HG03354 (cell line): ENCODE results near the gene ADA.
A peak's percentile ranks its signal among the peaks of the same experiment; 100 is the strongest.

ENCODE experiments used
- ATAC-seq: cut with Tn5 transposase; IDR thresholded peaks from one replicate; pipeline ENCODE4 v1.9.1; 2021; ENCODE audit warnings: mild to moderate bottlenecking; ENCODE audit not compliant: unreplicated experiment, poor library complexity, severe bottlenecking

ADA gene

DNA sequence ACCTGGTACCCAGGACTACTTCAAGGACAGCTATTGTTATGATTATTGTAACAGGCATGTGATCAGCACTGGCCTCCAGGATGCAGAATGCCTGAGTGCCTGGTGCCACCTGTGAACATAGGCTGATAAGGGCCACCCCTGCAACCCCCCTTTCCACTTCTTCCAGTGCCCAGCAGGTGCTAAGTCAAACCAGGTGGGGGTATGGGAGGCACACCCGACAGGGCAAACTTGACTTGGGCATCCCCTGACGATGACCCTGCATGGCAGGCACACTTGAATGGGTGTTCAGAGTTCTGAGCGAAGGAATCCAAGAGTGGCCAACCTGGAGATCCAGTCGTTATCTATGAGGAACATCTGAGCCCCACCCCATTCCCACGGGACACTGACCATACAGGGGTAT lies 3.4 kb downstream of the ADA start:
- ATAC-seq = no peak

DNA sequence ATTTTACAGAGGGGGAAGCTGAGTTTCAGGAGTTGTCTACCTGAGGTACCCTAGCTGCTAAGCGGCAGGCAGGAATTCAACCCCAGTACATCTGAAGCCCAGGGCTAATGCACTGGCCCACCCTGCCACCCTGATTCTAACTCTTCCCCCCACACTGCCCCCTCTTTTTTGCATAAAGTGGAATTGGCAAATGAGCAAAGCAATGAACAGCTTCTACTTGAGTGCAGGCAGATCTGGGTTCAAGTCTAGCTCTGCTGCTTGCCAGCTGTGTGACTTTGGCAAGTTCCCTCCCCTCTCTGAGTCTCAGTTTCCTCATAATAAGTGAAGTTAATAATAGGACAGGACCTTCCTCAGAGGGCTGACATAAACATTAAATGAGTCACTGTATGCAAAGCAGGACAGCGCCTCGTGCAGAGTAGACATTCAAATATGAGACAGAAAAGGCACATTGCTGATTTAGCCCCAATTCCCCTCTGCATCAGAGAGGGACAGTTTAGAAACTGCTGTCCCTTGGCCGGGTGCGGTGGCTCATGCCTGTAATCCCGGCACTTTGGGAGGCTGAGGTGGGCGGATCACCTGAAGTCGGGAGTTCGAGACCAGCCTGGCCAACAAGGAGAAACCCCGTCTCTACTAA lies 4.7 kb downstream of the ADA start:
- ATAC-seq = peak; percentile 63

DNA sequence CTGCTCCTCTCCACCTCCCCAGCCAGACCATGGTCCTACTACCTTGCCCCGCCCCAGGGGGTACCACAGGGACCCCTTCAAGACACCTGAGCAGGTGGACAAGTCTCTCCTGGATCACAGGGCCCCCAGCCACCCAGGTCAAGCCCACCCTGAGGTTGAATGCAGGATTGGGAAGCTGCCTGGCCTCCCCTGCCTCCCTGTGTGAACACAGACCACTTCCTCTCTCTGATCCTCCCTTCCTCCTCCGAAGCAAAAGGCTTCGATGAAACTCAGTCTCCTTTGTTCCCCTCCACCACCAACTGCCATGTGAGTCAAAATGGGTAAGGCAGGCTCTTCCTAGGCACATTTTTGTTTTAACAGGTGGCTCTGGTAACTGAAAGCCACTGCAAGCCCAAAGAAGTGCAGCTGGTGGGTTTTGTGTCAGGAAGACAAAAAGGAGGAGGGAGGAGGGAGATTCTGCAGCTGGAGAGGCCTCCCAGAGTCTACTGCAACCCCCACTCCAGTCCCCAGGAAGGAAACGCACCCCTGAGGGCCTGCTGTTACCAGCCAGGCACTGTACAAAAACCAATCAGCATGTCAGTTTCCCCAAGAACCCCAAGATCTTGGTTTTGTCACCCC lies 5.4 kb downstream of the ADA start:
- peak; percentile 33 for ATAC-seq

DNA sequence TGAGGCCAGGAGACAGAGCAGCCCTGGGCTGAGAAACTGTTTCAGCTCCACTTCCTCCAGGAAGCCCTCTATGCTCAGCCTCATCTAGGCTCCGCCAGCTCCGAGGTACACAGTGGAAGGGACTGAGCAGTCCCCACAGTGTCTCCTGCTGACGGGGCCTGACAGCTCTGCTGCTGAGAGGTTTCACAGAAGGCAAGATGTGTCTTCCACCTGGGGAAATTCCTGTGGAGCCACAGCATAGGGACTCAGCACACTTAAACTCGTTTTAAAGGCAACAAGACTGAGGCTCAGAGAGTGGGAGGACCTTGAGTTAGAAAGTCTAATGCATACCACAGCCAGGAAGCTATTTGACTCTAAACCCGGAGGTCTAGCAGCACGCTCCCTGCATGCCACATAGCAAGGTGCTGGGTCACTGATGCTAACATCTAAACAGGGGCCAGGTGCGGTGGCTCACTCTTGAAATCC lies 6.8 kb downstream of the ADA start:
- ATAC-seq = no peak

DNA sequence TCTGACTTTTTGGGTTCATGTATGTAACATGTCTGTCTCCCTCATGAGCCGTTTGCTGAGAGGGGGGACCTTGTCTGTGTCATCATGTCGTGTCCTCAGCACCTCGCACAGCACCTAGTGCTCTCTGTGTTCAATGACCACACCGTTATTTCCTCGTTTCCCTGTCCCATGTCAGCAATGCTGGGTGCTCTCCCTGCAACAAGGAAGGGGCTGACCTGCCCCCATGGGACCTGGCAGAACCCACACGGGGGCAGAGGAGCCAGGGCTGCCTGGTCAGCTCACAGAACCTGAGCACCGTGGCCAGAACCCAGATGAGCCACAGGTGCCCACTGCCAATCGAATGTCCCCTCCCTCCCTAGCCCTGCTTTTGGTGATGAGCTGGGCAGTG lies 7.3 kb downstream of the ADA start:
- ATAC-seq = no peak

DNA sequence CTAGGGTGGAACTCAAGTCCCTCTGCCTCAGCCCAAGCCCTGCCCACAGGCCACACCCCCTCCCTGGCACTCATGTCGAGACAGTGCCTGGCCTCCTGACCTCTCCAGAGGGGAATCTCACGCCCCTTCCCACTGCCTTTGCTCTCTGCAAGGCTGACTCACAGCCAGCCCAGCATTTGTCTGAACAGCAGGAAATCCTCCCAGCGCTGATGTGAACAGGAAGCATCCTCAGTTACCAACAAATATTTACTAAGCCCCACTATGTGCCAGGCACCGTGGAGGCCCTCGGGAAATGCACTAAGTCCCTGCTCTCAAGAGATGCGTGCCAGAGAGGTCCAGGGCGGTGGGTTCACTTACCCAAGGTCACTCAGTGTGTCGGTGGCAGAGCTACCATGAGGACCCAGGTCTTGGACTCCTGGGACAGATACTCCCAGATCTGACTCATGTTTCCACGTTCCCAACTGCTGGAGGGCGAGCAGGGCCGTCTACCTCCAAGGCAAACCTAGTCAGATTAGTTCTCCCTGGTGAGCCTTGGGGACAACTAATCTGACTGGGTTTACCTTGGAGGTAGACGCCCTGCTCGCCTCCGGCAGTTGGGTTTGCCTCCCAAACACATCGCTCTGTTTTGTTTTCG lies 7.8 kb downstream of the ADA start:
- no peak for ATAC-seq

DNA sequence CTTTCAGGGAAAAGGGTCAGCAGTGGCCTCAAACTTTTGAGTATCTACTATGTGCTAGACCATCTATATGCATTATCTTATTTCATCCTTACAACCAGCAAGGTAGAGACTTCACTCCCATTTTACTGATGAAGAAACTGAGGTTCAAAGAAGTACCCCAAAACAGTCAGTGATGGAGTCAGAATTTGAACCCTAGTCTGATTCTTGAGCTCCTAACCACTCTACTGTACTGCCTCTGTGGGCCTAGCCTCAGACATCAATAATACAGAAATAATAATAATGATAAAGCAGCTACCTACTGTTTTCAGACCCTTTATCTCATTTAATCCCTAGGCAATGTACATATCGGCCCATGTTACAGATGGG lies 8.4 kb downstream of the ADA start:
- no peak for ATAC-seq

DNA sequence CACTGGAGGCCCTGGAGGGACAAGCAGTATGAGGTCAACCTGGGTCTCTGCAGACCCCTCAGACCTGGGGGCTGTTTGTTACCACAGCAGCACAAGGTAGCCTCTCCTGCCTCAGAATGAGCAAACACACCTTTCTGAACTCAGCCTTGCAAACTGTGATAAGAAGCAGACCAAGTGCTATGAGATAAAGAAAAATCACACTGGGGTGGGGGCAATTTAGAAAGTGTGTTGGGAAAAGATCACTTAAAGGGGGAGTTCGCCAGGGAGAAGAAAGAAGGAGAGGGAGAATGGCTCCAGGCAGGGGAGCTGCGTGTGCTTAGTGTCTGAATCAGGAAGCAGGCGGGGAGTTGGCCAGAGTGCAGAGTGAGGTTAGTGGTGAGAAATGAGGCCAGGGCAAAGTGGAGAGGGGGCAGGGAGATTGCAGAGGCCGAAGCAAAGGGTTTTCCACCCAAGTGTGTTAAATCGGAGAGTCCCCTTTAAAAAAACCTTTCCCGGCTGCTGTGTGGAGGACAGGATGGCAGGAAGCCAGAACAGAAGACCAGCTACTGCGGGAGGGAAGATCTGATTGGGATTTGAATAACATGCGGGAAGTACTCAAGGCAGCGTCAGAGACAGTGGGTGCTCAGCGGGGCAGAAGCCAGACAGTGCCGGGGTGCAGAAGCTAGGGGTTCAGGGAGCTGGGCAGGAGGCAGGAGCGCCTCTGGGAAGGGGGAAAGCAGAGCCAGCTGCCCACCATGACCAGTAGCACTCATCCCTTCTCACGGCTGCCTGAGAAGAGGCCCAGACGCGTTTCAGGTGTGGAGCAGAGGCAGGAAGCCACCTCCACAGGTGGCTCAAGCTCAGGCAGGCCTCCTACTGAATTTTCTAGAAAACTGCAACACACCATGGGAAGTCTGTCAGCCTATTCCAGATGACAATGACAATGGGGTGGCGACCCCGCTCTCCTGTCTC lies 9.0 kb downstream of the ADA start:
- ATAC-seq = no peak

DNA sequence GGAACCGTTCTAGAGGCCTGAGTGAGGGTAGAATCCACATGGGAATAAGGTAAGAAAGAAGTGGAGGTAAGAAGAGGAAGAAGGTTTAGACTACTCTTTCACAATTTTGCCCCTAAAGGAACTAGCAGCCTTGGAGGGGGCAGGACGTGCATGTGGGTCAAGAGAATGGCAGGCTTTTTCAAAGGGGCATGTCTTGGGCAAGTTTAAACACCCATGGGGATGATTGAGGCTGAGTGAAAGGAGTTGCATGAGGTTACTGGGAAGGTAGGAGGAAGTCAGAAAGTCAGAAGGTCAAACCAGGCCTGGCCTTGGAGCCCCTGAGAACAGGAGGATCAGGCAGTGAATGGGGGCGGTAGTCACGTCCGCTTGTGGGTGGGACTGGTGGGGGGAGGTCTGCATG lies 10.2 kb downstream of the ADA start:
- ATAC-seq = no peak

DNA sequence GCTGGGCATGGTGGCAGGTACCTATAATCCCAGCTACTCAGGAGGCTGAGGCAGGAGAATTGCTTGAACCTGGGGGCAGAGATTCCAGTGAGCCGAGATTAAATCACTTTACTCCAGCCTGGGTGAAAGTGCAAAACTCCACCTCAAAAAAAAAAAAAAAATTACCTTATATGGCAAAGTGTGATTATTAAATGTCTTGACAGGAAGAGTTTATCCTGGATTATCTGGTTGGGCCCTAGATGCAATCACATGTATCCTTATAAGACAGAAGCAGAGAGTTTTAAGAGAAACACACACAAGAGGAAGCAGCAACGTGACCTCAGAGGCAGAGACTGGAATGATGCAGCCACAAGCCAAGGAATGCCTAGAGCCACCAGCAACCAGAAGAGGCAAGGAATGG lies 11.0 kb downstream of the ADA start:
- ATAC-seq = no peak

DNA sequence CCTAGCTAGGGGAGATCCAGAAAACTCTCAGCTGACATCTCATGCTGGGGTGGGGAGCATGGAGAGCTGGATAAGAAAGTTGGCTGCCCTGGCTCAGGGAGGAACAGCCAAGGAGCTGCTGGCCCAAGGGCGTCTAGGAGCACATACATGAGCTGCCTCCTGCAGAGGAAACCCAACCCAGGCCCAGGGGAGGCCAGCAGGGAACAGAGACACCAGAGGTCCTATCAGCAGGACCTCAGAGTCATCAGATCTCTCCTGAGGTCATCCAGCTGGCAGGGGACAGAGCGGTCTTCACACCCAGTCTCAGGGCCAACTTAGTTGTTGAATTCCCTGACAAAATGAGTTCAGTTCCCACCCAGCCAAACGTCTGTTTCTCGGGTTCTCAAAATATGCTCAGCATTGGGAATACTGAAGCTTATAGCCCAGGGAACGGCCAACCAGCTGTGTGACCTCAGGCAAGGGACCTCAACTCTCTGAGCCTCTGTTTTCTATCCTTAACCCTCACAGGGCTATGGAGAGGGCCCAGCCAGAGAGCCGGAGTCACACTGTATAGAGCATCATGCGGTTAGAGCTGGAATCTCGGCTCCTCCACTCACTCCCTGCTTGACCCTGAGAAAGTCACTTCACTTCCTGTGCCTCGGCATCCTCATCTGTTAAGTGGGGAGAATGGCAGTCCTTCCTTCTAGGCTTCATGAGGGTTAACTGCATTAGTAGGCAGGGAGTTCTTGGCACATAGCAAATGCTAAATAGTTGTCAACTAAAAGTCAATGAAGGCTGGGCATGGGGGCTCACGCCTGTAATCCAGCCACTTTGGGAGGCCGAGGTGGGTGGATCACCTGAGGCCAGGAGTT lies 13.8 kb downstream of the ADA start:
- ATAC-seq = no peak

DNA sequence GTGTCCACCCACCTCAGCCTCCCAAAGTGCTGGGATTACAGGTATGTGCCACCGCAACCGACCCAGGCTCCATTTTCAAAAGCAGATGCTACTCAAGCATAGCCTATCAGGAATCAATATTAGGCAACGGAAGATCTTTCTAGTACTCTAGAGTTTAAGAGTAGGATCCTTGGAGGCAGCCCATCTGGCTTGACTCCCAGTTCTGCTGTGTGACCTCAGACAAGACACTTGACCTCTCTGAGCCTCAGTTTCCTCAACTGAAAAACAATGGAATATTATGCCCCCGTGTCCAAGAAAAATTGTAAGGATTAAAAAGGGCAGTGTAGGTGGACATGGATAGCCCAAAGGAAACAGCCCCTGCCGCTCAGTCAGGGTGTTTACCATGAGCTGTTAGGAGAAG lies 14.5 kb downstream of the ADA start:
- ATAC-seq = no peak

DNA sequence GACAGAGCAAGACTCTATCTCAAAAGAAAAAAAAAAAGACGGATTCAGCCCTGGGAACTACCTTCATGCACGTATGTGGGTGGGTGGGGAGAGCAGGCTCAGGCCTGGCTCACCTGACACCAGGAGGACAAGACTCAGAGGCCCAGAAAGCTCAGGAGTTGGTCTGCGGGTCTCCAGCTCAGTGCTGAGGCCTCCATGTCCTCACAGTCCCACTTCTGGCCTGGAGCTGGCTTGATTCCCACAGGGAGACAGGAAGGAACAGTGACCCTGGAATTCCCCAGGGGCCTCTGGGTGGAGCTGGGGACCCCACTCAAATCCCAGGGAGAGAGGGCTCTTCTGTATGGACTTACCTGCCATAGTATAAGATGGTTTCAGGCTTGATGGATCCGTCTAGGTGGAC lies 15.6 kb downstream of the ADA start:
- ATAC-seq = no peak

DNA sequence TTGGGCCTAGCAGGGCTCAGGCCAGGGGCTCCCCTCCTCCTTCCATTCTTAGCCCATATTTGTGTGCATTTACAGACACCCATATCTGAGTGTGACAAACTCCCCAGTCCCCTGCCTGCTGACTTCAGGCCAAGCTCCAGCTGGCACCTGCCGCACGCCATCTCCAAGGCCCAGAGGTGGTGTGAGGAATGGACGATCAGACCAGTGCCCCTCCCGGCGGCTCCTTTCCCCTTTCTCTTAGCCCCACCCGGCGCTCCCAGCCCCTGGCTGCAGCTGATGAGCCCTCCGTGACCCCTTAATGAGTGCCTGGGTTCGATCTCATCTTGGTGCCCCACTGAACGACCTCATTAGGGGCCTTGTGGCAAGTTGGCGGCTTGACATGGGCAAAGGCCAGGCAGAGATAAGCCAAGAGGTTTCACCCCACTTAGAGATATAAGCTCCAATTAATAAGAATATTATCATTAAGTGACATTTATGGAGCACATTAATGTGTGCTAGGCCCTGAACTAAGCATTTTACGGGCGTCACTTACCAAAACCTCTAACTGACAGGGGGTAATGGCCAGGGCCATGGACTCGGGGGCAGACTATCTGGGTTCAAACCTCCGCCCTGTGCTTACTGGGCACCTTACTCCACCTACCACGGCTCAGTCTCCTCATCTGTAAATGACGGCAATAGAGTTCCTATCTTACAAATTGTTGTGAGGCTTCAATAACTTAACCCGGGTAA lies 17.5 kb downstream of the ADA start:
- no peak for ATAC-seq

DNA sequence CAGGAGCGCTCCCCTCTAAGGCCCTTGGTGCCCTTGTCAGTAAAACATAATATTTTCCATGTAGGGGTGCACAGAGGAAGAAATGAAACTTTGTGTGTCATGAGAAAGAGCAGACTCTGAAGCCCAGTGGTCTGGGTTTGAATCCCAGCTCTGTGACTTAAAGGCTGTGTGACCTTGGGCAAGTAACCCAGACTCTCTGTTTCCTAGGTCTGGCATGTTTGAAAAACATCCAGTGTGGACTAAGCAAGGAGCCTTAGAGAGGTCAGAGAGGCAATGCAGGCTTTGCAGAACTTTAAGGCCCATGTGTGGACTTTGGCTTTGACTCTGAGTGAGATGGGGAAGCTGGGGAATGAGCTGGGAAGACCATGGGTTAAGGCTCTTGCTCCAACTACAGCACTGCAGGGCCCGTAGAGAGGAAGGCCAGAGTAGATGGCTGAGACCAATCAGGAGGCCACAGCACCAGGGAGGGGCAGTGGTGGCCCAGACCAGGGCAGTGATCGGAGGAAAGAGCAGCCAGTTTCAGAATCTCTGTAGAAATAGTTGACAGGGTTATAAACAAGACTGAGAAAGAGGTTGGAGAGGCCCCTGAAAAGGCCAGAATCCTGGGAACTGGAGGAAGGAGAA lies 18.2 kb downstream of the ADA start:
- ATAC-seq = no peak

DNA sequence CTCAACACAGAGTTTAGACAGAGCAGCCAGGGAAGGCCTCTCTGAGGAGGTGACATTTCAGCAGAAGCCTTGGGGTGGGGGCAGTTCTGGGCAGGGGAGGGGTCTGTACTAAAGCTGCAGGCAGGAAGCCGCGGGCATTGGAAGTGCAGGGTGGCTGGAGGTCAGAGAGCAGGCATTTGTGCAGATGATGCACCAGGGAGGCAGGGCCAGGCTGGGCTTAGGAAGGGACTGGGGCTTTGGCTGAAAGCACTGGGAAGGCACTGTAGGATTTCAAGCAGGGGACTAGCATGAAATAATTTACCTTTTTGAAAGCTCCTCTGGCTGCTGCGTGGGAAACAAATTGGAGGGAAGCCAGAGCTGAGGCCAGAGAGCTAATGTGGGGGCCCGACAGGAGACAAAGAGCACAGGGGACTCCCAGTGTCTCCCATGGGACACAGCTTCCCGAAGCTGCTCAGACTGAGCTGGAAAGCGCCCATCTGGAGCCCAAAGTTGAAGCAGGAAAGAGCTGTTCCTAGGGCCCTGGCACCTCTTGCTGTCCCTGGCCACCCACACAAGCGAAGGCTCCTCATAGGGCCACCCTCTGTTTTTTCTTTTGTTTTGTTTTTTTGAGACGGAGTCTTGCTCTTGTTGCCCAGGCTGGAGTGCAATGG lies 19.3 kb downstream of the ADA start:
- no peak for ATAC-seq

DNA sequence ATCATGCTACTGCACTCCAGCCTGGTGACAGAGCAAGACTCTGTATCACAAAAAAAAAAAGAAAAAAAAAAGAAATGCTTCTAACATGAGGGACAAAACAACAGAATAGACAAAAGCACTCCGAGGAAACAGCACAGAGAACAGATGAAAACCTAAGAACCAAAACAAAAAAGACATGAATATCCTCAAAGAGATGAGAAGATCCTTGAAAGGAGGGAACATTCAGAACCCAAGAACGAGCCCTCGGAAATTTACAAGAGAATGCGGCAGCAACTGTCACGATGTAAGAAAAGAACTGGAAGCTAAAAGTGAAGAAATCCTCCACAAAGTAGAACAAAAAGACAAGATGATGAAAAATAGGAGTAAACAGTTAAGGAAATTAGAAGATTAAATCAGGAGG lies 21.2 kb downstream of the ADA start:
- ATAC-seq = no peak

DNA sequence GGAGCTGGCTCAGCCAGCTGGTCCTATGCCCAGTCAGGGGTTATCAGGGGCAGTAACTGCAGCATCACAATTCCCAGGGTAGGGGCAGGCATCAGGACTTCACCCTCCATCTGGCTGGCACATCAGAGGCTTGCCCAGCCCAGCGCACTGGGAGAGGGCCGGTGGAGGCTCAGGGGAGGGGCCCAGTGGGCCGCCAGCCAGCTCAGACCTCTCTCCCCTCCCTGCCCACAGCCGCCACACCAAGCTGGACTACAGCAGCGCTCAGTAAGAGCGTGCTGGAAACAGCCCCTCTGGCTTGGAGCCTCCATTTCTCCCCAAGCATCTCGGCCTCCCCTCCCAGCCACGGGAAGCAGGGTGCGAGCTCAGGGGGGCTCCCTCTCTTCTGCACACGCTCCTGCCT lies 22.0 kb downstream of the ADA start:
- no peak for ATAC-seq
